Hindlimb muscle (tissue), 1 donor: Measurements from ENCODE around the gene CCT4. TPM values are rescaled to one million over a fixed set of nuclear protein-coding genes. Genes with fewer than 3 reads are reported as not detected.
"Not testable (repeated sequence)": the region's sequence is repeated elsewhere in the genome, so short reads cannot be mapped to it uniquely, and the experiment has no call there.

ENCODE experiments used
- DNase-seq: peaks from one replicate; pipeline ENCODE4 v3.0.0-alpha.2; 2013
- polyA plus RNA-seq: library from polyadenylated mRNA; unstranded; fragments of 120-200 nt; gene quantifications from one replicate; pipeline ENCODE4 v1.2.1, GENCODE V29; 2013; ENCODE audit not compliant: insufficient read length

Gene CCT4, protein sequence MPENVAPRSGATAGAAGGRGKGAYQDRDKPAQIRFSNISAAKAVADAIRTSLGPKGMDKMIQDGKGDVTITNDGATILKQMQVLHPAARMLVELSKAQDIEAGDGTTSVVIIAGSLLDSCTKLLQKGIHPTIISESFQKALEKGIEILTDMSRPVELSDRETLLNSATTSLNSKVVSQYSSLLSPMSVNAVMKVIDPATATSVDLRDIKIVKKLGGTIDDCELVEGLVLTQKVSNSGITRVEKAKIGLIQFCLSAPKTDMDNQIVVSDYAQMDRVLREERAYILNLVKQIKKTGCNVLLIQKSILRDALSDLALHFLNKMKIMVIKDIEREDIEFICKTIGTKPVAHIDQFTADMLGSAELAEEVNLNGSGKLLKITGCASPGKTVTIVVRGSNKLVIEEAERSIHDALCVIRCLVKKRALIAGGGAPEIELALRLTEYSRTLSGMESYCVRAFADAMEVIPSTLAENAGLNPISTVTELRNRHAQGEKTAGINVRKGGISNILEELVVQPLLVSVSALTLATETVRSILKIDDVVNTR
- polyA plus RNA-seq: 112 TPM

DNA sequence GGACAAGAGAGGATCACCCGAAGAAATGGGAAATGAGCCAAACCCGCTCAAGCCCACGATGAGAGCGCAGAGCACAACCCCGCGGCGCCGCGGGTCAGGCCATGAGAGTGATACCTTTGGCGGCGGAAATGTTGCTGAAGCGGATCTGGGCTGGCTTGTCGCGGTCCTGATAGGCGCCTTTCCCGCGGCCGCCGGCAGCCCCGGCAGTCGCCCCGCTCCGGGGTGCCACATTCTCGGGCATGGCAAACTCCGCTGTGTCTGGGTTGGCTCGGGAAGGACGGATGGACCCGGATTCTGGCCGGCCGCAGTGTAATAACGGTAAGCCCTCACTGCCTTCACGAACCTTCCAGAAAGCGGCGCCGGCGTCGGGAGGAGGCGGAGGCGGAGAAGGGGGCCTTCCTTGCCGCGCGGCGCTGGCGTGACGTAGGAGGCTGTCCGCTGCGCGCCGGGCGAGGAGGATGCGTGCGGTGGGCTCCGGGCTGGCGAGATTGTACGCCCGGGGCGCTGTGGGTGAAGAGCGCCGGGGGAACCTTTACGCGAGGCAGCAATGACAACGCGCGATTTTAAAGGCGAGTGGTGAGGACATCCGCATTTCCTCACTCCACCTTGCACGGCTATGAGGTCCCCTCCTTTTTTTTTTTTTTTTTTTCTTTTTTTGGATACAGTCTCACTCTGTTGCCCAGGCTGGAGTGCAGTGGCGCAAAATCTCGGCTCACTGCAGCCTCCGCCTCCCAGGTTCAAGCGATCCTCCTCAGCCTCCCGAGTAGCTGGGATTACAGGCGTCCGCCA lies at the start of gene CCT4:
Gene CCT4, minus strand, starts transcription at position 390 of the 789 bp plus-strand sequence. Its CDS starts 149 bp downstream, at position 241.
- peak; percentile 93 for DNase-seq

GRCh38 chr2:61937886-61938285 lies 49.4 kb upstream of the CCT4 start:
- DNase-seq: no peak

DNA sequence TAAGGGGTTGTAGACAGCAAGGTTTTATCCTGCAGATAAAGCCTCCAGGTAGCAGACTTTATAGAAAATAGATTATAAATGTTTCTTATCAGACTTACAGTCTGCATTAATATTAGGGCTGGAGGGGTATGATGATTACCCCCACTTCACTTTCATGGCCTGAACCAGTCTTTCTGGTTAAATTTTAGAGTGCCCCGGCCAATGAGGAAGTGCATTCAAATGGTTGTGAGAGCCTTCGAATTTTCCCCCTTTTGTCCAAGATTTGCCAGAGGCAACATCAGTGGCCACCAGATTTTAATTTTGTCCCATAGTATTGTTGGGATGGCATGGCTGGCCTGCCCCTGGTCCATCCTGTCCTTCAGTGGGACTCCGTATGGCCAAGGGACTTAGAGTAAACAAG lies 48.6 kb upstream of the CCT4 start:
- no peak for DNase-seq

DNA sequence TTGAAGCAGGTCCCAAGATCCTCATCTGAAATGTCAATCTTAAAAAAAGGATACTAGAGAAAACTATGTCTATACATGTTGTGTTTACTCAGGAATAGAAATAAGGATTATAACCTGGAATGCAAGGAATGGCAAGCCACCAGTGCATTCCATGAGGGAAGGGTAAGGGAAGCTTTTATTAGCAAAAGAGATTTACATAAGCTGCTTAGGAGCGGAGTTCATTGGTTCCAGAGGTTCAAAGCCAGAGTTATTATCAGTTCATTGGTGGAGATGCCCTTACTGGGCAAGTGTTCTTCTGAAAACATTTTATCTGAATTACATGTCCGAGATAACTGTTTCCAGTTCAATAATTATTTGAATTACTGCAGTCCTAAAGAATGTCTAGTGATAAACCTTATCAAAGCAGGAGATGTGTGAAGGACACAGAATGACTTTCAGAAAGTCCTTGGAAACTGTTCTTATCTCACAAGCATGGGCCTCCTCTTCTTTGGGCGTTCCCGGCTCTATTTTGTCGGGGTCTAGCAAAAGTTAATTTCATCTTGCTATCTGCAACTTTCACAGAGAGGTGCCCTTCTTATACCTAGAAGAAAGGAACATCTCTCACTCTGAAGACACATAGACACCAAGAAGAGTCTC lies 40.5 kb upstream of the CCT4 start:
- no peak for DNase-seq

DNA sequence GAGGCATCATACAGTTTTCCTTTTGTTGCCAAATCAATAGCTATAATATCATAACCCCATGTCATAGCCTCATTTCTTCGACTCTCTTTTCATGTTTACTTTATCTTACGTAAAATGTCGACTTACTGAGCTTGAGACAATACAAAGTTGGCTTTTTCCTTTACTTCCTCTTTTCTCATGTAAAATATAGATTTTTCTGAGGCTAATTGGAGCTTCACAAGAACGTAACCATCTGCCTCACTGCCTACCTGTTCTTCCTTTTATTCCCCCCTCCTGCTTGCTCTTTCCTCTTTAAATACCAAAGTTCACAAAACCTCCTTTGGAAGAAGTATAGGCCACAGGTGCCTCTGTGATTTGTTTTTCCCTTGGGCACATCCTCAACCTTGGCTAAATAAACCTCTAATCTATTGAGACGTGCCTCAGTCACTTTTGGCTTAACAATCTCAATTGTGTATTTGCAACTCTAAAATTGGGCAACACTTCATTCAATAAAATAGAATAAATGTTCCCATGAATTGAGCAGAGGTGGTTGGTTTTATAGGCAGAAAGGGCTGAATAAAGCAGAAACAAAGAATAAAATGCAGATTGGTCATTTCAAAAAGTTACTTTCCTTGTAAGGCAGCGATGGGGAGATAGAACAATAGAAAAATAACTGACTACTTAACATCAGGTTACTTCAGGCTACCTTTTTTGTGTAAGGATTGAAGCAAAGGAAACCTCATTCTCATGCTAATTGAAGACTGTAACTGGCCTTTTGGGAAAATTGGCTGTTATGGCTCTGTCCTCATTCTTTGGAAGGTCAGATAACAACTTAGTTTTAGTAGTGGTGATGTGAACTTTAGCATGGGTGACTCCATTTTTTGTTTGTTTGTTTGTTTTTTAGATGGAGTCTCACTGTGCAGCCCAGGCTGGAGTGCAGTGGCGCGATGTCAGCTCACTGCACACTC lies 38.3 kb upstream of the CCT4 start:
- DNase-seq: no peak

GRCh38 chr2:61924895-61925663 lies 36.6 kb upstream of the CCT4 start:
- no peak for DNase-seq

GRCh38 chr2:61922714-61923113 lies 34.3 kb upstream of the CCT4 start:
- no peak for DNase-seq

GRCh38 chr2:61920548-61920947 lies 32.1 kb upstream of the CCT4 start:
- no peak for DNase-seq

- not testable (repeated sequence) for DNase-seq
Measured at GRCh38 chr2:61914794-61915193, 26.3 kb upstream of the CCT4 start.

- no peak for DNase-seq
Measured at GRCh38 chr2:61911510-61911909, 23.1 kb upstream of the CCT4 start.

DNA sequence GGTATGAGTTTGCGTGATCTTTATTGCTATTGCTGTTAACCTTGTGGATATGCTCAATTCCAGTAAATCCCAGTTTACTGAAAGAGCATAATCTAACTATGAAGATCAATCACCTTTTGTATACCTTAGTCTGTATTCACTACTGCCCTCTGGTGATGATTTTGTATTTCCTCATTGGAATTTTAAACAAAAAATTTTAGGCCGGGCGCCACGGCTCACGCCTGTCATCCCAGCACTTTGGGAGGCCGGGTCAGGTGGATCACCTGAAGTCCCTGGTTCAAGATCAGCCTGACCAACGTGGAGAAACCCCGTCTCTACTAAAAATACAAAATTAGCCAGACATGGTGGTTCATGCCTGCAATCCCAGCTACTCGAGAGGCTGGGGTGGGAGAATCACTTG lies 22.1 kb upstream of the CCT4 start:
- no peak for DNase-seq

GRCh38 chr2:61909116-61909515 lies 20.7 kb upstream of the CCT4 start:
- DNase-seq: no peak

- DNase-seq: no peak
Measured at GRCh38 chr2:61906186-61906470, 17.7 kb upstream of the CCT4 start.

- peak; percentile 87 for DNase-seq
Measured at GRCh38 chr2:61905372-61906185, 17.1 kb upstream of the CCT4 start, which contains the start of gene COMMD1. COMMD1 (plus strand) TSS chr2:61905674; CDS start chr2:61905679, 5 bp downstream.

DNA sequence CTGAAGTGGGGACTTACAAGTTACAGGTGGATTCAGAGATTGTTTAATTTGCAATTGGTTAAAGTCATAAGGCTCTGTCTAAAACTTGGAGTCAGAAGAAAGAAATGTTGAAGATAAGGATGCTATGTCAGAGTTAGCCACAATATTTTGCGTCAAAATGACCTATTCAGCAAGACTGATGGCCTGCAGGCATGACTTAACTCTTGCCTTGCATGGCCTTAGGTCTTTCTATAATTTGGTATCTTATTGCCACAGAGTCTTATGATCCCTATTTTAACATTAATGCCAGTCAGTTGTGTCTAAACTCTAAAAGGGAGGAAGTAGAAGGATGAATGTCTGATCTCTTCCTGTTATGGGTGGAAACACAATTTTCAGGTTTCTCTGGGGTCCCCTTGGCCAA lies 11.8 kb upstream of the CCT4 start:
- DNase-seq: no peak

DNA sequence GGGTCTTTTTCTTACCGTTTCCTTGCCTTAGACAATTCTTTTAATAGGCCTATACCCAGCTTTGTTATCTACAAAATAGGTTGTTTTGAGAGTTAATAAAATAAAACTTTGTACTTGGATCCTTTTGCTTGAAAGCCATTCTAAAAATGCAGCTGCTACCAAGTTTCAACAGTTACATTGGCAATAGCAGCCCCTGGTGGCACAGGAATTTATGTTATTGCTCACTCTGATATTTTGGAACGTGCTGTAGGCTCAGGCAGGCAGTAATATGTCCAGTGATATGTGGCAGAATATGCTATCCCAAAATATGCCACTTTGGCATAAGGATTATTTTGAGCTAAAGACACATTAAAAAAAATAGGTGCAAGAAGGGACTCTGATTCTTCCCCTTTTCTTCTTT lies 10.4 kb upstream of the CCT4 start:
- no peak for DNase-seq

DNA sequence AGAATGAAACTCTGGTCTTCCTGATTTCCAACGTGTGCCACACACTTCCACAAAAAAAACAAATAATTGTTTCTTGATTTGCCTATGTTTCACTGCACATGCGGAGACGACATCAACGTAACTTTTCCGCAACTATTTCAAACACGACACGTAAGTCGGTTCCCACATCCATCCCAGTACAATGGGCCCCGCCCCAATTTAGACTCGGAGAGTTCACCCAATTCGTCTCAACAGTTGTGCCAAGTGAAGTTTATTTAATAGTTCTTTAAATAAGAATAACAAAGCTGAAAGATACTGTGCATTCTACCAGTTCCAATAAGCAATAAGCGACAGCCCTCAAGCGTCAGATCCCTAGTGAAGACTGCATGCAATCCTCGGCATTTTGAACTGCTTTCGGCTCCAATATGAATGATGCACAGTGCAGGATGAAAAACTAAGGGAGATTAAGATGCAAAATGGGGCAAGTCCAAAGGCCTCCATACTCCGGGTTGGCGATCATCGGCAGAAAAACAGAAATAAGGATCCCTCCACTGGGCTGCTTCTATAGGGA lies 664 bp downstream of the CCT4 start:
- peak; percentile 21 for DNase-seq

DNA sequence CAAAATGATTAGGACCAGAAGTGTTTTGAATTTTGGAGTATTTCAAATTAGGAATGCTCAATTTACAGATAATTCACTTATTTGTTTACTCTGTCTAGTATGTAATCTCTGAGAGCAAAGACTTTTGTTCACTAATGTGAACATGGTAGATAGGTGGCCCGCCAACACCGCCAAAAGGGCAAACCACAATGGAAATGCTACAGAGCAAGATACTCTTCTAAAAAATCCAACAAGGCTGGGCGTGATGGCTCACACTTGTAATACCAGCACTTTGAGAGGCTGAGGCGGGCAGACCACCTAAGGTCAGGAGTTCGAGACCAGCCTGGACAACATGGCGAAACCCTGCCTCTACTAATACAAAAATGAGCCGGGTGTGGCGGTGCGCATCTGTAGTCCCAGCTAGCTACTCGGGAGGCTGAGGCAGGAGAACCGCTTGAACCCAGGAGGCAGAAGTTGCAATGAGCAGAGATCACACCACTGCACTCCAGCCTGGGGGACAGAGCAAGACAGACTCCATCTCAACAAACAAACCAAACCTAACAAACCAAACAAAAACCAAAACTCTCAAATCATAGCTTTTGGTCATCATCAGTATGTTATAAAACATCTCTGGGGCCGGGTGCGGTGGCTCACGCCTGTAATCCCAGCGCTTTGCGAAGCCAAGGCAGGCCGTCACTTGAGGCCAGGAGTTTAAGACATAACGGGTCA lies 2.4 kb downstream of the CCT4 start:
- no peak for DNase-seq

GRCh38 chr2:61882850-61883249 lies 5.6 kb downstream of the CCT4 start:
- DNase-seq: no peak
